ENCODE results near the gene PRR33.
A peak's percentile ranks its signal among the peaks of the same experiment; 100 is the strongest.
"Not testable (repeated sequence)": the region's sequence is repeated elsewhere in the genome, so short reads cannot be mapped to it uniquely, and the experiment has no call there.

Gene PRR33

DNA sequence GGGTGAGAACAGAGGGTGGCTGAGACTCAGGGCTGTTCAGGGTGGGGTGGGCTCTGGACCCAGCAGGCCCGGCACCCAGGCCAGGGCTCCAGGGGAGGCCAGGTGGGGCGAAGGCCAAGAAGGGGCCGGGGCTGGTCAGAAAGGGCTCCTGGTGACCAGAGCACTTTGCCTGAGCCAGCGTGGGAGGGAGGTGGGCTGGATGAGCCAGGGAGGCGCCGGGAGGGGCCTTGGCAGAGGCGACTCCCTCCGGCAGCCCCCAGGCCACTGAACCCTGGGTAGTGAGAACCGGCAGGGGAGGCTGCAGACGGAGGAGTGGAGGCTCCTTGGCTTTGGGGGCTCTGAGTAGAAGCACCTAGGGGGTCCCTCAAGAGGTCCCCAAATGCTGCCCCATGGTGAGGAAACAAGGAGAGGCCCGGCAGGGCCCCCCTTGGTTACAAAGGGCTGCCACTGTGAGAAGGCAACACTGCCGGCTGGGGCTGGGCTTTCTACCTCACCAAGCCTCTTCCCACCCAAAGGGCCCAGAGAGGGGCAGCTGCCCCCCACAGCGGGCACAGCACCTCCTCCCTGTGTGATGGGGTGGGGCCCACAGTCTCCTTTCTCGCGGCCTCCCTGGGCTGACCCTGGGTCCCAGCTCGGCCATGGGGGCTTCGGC, 17.1 kb downstream of the PRR33 start:
- not testable (repeated sequence) for DNase-seq

DNA sequence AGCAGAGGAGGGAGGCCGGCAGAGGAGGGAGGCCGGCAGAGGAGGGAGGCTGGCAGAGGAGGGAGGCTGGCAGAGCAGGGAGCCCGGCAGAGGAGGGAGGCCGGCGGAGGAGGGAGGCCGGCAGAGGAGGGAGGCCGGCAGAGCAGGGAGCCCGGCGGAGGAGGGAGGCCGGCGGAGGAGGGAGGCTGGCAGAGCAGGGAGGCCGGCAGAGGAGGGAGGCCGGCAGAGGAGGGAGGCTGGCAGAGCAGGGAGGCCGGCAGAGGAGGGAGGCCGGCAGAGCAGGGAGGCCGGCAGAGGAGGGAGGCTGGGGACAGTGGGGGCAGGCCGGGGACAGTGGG, 17.9 kb downstream of the PRR33 start:
- DNase-seq = not testable (repeated sequence)

DNA sequence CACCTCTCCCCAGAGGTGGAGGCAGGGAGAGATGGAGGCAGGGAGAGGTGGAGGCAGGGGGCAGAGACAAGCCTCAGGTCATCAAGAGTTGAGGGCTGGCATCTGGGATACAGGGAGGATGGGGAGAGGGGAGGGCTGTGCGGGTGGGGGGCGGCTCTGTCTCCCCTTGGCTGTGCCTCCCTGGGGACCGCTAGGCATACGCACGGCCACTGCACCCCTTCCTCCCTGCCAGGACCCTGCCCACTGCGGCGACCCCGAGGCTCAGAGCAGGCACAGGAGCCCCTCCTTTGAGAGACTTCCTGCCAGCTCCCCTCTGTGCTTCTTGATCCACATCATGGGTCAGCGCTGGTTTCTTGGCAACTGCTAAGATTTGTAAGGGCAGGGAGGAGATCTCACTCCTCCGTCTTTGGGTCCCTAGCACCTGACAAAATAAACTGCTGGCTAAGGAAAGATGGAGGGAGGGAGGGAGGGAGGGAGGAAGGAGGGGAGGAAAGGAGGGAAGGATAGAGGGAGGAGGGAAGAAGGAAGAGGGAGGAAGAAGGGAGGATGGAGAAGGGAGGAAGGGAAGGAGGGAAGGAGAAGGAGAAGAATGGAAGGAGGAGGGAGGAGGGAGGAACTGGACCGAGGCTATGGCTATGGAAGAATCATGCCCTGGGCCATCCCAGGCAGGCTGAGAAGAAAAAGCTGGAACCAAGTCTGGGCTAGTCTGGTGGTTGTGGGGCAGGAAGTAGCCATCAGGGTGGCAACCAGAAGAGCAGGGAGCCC, 18.5 kb downstream of the PRR33 start:
- DNase-seq = peak; percentile 40

DNA sequence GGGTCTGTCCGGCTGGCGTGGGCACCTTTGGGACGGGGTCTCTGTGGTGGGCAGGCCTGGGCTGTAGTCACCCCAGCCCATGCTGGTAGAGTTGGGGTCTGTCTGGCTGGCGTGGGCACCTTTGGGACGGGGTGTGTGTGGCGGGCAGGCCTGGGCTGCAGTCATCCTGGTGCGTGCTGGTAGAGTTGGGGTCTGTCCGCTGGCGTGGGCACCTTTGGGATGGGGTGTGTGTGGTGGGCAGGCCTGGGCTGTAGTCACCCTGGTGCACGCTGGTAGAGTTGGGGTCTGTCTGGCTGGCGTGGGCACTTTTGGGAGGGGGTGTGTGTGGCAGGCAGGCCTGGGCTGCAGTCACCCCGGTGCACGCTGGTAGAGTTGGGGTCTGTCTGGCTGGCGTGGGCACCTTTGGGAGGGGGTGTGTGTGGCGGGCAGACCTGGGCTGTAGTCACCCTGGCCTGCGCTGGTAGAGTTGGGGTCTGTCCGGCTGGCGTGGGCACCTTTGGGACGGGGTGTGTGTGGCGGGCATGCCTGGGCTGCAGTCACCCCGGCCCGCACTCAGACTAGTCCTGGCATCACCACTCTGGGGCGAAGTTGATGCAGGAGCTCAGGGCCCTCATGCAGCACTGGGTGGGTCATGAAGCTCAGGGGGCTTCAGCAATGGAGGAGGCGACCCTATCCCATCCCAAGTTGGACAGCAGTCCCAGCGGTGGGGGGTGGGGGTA, 19.3 kb downstream of the PRR33 start:
- DNase-seq = no peak

DNA sequence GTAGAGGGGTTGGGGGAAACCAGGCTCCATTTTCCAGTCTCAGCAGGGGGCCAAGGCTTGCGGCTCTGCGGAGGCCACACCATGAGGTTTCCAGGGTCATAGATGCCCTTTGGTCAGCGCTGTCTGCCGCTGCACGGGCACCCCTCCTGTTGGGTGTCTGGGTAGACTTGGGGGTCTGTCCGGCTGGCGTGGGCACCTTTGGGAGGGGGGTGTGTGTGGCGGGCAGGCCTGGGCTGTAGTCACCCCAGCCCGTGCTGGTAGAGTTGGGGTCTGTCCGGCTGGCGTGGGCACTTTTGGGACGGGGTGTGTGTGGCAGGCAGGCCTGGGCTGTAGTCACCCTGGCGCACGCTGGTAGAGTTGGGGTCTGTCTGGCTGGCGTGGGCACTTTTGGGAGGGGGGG, 20.2 kb downstream of the PRR33 start:
- DNase-seq = no peak

DNA sequence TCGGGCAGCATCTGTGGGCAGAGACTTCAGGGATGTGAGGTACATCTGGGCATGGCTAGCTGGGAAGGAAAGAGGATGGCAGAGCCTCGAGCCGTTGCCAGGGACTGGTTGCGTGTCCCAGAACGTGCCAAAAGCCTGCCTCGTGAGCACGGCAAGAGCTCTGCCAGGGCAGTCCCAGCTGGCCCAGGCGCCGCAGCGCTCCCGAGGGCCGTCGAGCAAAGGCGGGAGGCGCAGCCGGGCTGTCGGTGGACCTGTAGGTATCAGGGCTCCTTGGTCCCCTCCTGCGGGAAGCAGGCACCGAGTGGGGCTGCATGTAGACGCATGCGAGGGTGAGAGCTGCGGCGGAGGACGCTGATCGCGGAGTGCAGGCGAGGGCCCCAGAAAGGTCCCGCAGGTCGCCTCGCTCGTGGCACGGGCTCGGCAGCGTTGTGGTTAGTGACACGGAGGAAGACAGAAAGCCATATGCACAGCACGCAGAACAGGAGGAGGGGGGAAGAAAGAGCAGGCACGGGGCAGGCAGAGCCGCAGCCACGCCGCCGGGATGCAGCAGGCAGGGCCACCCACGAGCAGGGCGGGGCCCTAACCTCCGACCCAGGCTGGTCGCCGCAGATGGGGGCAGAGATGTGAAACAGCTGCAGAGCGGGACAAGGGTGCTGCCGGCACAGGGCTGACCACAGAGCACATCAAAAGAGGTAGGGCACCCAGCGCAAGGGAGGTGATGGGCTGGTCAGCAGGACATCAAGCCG, 20.8 kb downstream of the PRR33 start:
- no peak for DNase-seq

DNA sequence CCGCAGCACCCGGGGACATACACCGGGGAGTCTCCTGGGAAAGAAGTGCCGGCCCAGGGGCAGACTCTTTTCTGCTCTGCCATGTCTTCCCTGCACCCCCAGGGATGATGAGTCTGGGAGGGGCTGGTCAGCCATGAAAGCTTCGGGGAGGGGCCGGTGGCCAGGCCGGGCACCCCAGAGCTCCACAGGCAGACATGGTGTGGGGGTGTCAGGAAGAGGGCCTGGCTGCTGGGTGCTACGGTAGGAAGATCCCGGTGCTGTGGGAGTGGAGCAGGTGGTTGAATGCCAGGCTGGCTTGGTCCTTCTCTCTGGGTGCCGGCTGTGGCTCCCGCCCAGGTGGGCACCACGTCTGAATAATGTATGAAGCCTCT, 21.4 kb downstream of the PRR33 start:
- no peak for DNase-seq

DNA sequence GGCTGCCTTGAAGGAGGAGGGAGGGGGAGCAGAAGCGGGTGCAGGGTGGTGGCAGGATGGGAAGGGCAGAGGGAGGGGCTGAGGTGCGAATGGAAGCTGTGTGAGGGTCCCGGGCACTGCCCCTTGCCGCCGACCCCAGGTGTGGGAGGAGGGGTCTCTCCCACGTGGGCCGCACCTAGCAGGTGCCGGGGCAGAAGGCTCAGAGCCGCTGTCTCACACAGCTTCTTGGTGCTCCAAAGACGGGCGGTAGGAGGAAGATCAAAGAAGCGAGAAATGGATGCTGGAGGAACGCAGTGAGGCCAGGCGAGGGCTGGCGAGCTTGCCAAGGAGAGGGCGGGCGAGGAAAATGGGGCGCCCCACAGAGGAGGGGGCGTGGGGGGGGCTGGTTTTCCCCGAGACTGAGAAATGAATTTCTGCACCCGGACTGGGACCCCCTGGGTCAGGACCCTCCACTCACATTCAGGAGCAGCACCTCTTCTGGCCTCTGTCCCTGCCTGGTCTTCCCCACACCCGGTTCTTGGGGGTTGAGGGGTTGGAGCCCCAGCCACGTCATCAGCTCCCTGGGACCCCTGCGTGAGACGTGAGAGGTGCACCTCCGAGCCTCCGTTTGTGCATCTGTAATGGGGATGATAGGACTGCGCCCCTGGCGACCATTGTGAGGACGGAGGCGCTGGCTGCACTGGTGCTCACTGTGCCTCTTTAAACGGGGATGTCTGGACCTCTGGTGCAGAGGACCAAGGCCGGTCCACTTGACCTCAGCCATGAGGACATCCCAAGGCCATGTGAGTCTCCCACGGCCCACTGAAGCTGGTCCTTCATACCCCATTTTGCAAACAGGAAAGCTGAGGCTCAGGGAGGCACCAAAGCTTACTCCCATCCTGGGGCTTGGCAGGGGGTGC, 22.0 kb downstream of the PRR33 start:
- no peak for DNase-seq

DNA sequence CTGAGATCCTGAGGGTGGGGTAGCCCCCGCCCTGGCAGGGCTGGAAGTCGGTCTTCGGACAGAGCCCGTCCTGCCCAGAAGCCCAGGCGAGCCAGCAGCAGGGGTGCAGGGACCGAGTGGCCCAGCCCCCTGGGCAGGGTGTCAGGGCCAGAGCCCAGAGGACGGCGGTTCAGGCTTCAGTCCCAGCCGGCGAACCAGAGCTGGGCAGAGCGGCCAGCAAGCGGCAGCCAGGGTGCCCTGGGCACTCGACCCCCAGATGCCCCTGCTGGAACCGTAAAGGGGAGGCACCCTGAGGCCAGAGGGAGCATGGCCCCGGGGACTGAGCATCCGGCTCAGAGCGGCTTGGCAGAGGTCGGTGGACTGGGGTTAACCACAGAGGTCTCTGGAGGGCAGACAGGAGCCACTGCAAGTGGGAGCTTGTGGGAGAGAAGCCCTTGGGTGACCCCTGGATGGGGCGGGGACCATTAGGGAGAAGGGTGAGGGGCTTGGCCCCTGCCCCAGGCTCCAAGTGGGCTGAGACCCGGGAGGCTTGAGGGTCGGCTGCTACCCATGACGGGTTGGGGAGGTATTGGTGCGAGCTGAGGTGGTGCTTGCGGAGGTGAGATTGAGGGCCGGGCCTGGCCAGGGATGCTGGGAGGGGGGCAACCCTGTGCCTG, 22.9 kb downstream of the PRR33 start:
- no peak for DNase-seq

DNA sequence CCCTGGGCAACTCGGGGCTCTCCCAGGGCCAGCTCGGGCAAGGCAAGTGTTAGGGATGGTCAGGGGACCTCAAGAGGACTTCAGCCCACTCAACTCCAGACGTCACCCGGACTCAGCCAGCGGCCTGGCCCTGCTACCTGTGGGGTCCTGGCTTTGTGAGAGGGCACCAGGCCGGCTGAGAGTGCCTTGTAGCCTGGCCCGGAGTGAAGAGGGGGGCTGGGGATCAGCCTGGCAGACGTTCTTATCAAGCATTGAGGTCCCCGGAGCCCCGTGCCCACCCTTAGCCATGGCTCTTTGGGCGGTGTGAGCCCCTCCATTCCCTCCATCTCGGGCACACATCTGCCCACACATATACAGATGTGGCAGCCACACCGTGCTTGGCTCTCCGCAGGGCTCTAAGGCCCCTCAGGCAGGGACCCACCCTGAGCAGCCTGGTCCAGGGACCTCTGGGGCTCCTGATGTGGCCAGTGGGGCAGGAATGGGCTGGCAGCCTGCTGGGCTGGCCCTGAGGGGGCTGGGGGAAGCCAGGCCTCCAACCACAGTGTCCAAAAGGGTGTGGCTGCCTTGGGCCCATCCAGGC, 23.5 kb downstream of the PRR33 start:
- no peak for DNase-seq

DNA sequence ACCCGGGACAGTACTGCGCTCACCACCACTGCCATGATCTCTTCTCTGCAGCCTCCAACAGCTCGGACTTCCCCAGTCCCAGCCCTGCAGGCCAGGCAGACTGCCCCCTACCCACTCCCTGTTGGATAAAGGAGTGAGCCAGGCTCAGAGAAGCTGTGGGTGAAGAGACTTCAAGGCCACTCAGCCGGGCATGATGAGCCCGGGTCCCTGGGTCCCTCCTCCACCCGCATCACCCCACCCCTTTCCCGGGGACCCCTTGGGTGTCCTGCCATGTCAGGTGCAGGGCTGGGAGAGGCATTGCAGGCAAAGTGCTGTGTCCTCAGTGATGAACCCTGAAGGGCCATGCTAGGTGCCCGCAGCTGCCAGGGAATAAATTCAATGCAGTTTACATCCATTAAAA, 24.3 kb downstream of the PRR33 start:
- DNase-seq = no peak

DNA sequence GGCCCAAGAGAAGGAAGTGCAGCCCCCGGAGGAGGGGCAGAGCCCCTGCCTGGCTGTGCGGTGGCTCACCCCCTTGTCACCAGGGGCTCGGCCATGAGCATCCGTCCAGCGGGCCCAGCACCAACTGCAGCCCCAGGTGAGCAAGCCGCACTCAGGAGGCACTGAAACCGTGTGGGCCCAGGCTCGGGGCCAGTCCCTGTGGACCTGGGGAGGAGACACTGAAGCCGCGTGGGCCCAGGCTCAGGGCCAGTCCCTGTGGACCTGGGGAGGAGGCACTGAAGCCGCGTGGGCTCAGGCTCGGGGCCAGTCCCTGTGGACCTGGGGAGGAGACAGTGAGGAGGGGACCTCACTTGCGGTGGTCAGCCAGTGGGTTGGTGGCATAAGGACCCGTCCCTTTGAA, 24.9 kb downstream of the PRR33 start:
- no peak for DNase-seq

DNA sequence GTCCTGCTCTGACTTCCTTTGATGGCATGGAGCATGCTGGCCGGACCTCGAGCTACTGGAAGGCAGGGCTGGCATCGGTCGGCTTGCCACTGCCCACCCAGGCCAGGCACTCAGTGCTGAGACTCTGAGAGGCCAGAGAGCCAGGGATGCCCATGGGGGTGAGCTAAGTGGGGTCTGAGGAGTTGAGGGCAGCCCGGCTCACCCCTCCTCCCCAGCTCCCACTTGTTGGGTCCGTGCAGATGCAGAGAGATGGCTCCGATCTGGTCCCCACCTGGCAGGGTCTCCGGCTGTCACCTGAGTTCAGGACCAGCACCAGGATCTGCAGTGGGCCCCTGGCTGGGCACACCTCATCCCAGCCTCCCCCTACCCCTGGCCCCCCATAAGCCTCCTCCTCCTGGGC, 25.5 kb downstream of the PRR33 start:
- DNase-seq = no peak

DNA sequence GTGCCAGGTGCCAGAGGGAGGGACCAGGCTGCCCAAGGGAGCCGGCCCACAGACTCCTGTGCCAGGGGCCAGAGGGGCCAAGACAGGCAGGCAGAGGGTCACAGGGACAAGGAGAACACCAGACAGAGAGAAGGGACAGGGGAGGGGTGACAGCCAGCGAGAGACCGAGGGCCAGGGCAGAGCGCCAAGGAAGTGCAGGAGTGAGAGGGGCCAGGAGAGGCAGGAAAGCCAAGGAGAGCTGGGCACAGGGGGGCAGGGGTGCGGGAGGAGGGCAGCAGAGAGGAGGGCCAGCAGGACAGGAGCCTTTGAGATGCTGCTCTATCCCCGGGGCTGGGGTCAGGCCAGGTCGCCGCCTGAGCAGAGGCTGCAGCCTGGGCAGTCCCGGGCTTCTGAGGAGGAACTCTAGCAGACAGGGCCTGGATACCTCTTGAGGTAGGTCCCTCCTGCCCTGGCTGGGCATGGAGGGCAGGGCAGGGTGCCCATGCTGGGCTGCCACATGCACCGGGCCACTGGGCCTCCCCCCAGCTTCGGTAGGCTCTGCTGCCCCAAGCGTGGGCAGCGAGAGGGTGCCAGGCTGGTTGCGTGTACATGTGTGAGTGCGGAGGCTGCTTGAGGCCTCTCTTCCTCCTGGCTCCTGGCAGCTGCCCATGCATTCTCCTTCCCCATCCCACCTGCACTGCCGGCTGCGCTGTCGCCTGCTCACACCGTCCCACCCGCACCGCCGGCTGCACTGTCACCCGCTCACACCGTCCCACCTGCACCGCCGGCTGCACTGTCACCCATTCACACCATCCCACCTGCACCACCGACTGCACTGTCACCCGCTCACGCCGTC, 26.6 kb downstream of the PRR33 start:
- no peak for DNase-seq

DNA sequence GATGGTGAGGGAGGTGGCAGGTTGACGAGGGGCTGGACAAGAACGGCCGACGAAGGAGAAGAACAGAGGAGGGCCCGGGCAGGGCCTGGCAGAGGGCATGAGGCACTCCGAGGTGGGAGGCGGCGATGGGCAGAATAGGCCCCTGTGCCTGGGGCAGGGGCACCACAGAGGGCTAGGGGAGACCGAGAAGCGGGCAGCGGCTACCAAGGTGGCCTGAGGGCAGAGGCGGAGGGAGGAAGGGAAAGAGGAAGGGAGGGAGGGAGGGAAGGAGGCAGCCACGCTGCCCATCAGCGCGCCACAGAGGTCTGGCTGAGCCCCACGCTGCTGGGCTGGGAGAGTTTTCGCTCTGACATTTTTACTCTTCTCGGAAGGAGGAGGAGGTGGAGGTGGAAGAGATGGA, 27.5 kb downstream of the PRR33 start:
- DNase-seq = no peak

DNA sequence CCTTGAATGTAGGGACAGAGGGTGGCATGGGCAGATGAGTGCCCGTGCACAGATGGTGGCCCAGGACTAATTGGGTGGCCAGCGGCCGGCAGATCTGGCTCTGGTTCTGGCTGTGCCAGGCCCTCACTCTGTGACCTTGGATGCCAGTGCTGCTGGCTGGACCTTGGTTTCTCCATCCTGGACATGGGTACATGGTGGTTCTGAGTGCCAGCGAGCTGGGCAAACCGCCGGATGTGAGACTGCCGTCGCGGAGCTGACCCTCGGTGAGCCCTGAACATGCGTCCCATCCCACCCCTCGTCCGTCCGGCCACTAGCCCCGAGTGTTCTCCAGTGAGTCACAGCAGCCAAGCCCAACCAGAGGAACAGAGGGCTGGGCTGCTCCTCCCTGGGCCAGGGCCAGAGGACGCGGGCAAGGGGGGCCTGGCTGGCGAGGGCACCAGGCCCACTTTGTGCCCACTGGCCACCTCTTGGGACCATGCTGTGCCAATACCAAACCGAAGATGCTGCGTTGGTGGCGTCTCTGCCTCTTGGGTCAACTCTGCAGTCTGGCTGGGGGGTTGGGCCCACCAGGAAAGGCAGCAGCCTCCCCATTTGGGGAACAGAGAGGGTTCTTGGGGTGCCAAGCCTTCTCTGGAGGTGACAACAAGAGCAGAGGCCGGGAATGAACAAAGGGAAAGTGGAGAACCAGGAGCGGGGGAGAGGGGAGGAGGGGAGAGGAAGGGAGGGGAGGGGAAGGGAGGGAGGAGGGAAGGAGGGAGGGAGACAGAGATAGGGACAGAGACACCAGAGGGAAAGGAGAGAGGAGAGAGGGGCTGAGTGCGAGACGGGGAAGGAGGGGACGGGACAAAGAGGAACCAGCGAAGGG, 28.1 kb downstream of the PRR33 start:
- no peak for DNase-seq

DNA sequence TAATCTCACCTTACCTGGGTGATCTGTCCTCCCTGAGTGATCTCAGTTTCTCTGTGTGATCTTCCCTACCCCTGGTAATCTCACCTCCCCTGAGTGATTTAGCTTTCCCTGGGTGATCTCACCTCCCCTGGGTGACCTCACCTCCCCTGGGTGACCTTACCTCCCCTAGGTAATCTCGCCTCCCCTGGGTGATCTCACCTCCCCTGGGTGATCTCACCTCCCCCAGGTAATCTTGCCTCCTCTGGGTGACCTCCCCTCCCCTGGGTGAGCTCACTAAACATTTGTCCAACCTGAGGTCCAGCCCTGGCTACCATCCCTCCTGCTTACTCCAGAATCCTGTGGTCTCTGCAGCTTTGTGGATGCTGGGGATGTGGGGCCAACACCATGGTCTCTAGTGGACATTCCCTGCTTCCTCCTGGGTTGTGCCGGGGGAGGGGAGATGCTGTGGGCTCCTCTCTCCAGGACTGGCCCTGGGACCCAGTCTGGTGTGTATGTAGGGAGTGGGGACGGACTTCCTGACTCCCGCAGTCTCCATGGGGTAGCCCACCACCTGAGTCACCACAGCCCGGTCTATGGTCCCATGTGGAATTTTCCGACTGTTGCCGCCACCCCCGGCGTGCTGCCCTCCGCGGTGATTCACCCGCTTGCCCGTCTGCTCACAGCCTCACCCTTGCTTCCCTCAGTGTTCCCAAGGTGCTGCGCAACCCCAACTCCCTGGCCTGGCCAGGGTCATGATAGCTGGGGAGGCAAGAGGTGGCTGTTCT, 28.9 kb downstream of the PRR33 start:
- no peak for DNase-seq

Data from NCI-H226 (cell line).